Transverse colon (tissue), 4 donors: ENCODE results near the gene MICAL2. TPM values are rescaled to one million over a fixed set of nuclear protein-coding genes. Genes with fewer than 3 reads are reported as not detected.
A peak's percentile ranks its signal among the peaks of the same experiment; 100 is the strongest.

ENCODE experiments used
- DNase-seq: peaks from one replicate; pipeline ENCODE4 v3.0.0-alpha.2; 2019
- H3K27ac ChIP-seq, 4 donors: fragments of 200-600 bp; sonication (generic); 2 replicates each; pipeline ENCODE4 v1.5.1; 2016 to 2018; ENCODE audit warnings: inconsistent platforms in 4 of 4
- H3K27me3 ChIP-seq: fragments of 200-600 bp; sonication (generic); 2 replicates; pipeline ENCODE4 v1.5.1; 2017; ENCODE audit warnings: inconsistent platforms
- H3K36me3 ChIP-seq, 4 donors: fragments of 200-600 bp; sonication (generic); 2 replicates each; pipeline ENCODE4 v1.5.1; 2017 to 2019; ENCODE audit warnings: inconsistent platforms in 4 of 4
- H3K4me1 ChIP-seq, 4 donors: fragments of 200-600 bp; sonication (generic); 2 replicates each; pipeline ENCODE4 v1.5.1; 2017 to 2020; ENCODE audit warnings: inconsistent platforms in 4 of 4
- H3K4me3 ChIP-seq, 4 donors: fragments of 200-600 bp; sonication (generic); 1 replicate in 1 of 4; 2 replicates in 3 of 4; pipeline versions ENCODE4 v1.5.1 to v1.6.1; 2017 to 2019; ENCODE audit warnings: inconsistent platforms in 4 of 4
- H3K9me3 ChIP-seq, 2 donors: fragments of 200-600 bp; sonication (generic); 2 replicates each; pipeline ENCODE4 v1.5.1; 2017 to 2019; ENCODE audit warnings: inconsistent platforms in 2 of 2
- CTCF ChIP-seq, 5 experiments: fragments of 200-600 bp in 3 of 5; fragments of 450-650 bp in 2 of 5; sonication (generic) in 3 of 5; IDR thresholded peaks; 1 replicate in 2 of 5; 2 replicates in 3 of 5; pipeline ENCODE4 v1.5.1; 2016 to 2017; ENCODE audit warnings: antibody characterized with exemption in 5 of 5, inconsistent platforms in 3 of 5, mild to moderate bottlenecking in 2 of 5, moderate library complexity in 1 of 5
- EP300 ChIP-seq: sonication (generic); formaldehyde crosslinking; IDR thresholded peaks from one replicate; pipeline ENCODE4 v1.6.1; 2017; ENCODE audit warnings: antibody characterized with exemption, low read depth
- POLR2A ChIP-seq: fragments of 450-650 bp; IDR thresholded peaks from one replicate; pipeline ENCODE4 v1.6.1; 2016; ENCODE audit warnings: antibody characterized with exemption, mild to moderate bottlenecking, moderate library complexity
- POLR2AphosphoS5 ChIP-seq, 3 donors: sonication (generic); formaldehyde crosslinking; IDR thresholded peaks; one replicate each; pipeline ENCODE4 v1.6.1; 2016; ENCODE audit warnings: antibody characterized with exemption in 3 of 3
- WGBS, 2 donors: methylation state at CpG; one replicate each; pipeline ENCODE4 v1.1.5; 2018; ENCODE audit warnings: low coverage in 1 of 2; 5-methylcytosine and 5-hydroxymethylcytosine counted together
- in situ Hi-C, 4 donors: fragments of 200-750 bp; cut with MboI; loops; one replicate each; pipeline versions ENCODE4 v1.15.0 to v1.15.1; 2017; ENCODE audit warnings: low sequenced_read_pairs in 3 of 4, low pct_ligation_motif_present in 1 of 4, low pct_unique_long_range_greater_than_20kb in 1 of 4
- intact Hi-C: fragments of 100-400 bp; cut with DNase I; formaldehyde crosslinking; loops from one replicate; pipeline ENCODE4 v1.15.1; 2023; ENCODE audit warnings: low total_unique reads
- total RNA-seq, 4 donors: library from RNA; depleted of rRNA; stranded (reverse); fragments of >200 nt; gene quantifications; one replicate each; pipeline ENCODE4 v1.1.0, GENCODE V29; 2016

MICAL2 gene
- total RNA-seq, 4 donors from 2014 or later, result 309 to 483 (median 316) TPM

DNA sequence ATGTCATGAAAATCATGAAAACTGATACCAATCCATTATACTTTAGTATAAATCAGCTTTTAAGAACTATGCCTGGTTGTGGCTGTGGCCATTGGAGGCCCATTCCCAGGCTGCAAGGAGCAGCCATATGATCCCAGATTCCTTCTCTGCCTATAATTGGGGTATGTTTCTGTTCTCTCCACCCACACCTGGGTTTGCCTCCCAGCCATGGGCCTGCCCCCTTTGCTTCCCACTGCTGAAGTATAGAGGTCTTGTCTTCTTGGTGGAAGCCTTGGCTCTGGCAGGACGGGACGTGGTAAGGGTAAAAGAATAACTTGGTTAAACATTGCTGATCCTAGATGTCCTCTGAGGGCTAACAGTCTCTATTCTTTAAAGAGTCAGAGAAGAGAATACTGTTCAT lies 2.4 kb downstream of the MICAL2 start:
- in situ Hi-C loops, result no loop called here
- Histone ChIP-seq H3K4me1 (peaks cover 12 to 59% (median 36%) of the 10 kb centered on the region in 4 donors), H3K27ac (peak overlapping the region; percentile 89 to 98 (median 95)), H3K4me3 (peak overlapping the region in 1 of 4 donors; percentile 67), H3K27me3 (no peaks in the 10 kb centered on the region), H3K36me3 (no peaks in the 10 kb centered on the region), H3K9me3 (no peaks in the 10 kb centered on the region)
- TF ChIP-seq POLR2A (no peak), CTCF (IDR thresholded peaks at IDR 0.05) (no peak), EP300 (no peak), POLR2AphosphoS5 (IDR thresholded peaks at IDR 0.05) (no peak)
- WGBS, 2 donors, result 86% methylated on average over 2 of the region's 2 CpGs; no CpG with 5 or more reads in 1 of the 2 donors
- intact Hi-C loops, result loop anchor here (10.0 kb wide), 2 partner anchors 62 to 122 kb away; no protein-coding TSS in a partner anchor
- DNase-seq, result no peak

- H3K9me3 ChIP-seq, result no peaks in the 10 kb centered on the region
- no peaks in the 10 kb centered on the region for H3K36me3 ChIP-seq
- no peak overlapping the region for H3K4me3 ChIP-seq
- in situ Hi-C loops (no loop called here), intact Hi-C loops (loop anchor here (10.0 kb wide), 2 partner anchors 62 to 122 kb away; no protein-coding TSS in a partner anchor)
- H3K27me3 ChIP-seq, result no peaks in the 10 kb centered on the region
- peaks cover 12 to 64% (median 41%) of the 10 kb centered on the region in 4 donors for H3K4me1 ChIP-seq
- H3K27ac ChIP-seq, result peak overlapping the region; percentile 89 to 98 (median 95)
- DNase-seq, result no peak
- 77 to 85% methylated on average over 3 to 8 of the region's 8 CpGs for WGBS, 2 donors
- TF ChIP-seq CTCF (IDR thresholded peaks at IDR 0.05) (no peak), EP300 (no peak), POLR2A (no peak), POLR2AphosphoS5 (IDR thresholded peaks at IDR 0.05) (no peak)
These were observed 2.9 kb downstream of the MICAL2 start for GRCh38 chr11:12113294-12113693.

- Histone ChIP-seq H3K27ac (peak overlapping the region; percentile 44 to 98 (median 92)), H3K4me3 (no peak overlapping the region), H3K4me1 (peaks cover 17 to 73% (median 49%) of the 10 kb centered on the region in 4 donors), H3K27me3 (no peaks in the 10 kb centered on the region), H3K36me3 (no peaks in the 10 kb centered on the region), H3K9me3 (no peaks in the 10 kb centered on the region)
- DNase-seq, result no peak
- in situ Hi-C loops (no loop called here), intact Hi-C loops (loop anchor here (10.0 kb wide), 2 partner anchors 60 to 120 kb away; no protein-coding TSS in a partner anchor)
- no peak for TF ChIP-seq CTCF (IDR thresholded peaks at IDR 0.05)
- peak; percentile 24 for TF ChIP-seq POLR2A
- peak in 2 of 3 donors; percentile 25 to 36 for TF ChIP-seq POLR2AphosphoS5 (IDR thresholded peaks at IDR 0.05)
- no peak for TF ChIP-seq EP300
- WGBS, 2 donors, result 70 to 78% methylated on average over 6 to 21 of the region's 21 CpGs
These were observed 4.0 kb downstream of the MICAL2 start for GRCh38 chr11:12114193-12115033.

GRCh38 chr11:12116425-12117032 lies 6.1 kb downstream of the MICAL2 start:
- Histone ChIP-seq H3K4me3 (no peak overlapping the region), H3K36me3 (no peaks in the 10 kb centered on the region), H3K27ac (peak overlapping the region; percentile 65 to 81 (median 75)), H3K9me3 (no peaks in the 10 kb centered on the region), H3K27me3 (no peaks in the 10 kb centered on the region), H3K4me1 (peaks cover 19 to 78% (median 49%) of the 10 kb centered on the region in 4 donors)
- in situ Hi-C loops, result no loop called here
- intact Hi-C loops, result loop anchor here (10.0 kb wide), 2 partner anchors 58 to 118 kb away; no protein-coding TSS in a partner anchor
- no peak for DNase-seq
- 79 to 97% methylated on average over 6 to 9 of the region's 9 CpGs for WGBS, 2 donors
- TF ChIP-seq EP300, result no peak
- TF ChIP-seq POLR2A, result no peak
- no peak for TF ChIP-seq CTCF (IDR thresholded peaks at IDR 0.05)
- no peak for TF ChIP-seq POLR2AphosphoS5 (IDR thresholded peaks at IDR 0.05)
